H1 (cell line): ENCODE measurements around the gene GALNT17. TPM values are rescaled to one million over a fixed set of nuclear protein-coding genes. Genes with fewer than 3 reads are reported as not detected.

Experiments used
- CTCF ChIA-PET: fragments of 300-600 bp; sonication (Branson Sonifier 250); formaldehyde crosslinking; loops from one replicate; lab custom pipeline; 2021; ENCODE audit not compliant: partially characterized antibody; lab: Charles Lee
- POLR2A ChIA-PET: fragments of 300-600 bp; sonication (Branson Sonifier 250); formaldehyde crosslinking; loops from one replicate; lab custom pipeline; 2021; ENCODE audit warnings: inconsistent platforms; ENCODE audit not compliant: partially characterized antibody; lab: Charles Lee
- DNase-seq, 2 experiments: peaks; one replicate each; pipeline versions ENCODE4 v3.0.0 to v3.0.0-alpha.2; 2010 to 2022; ENCODE audit warnings: low spot score in 2 of 2, low read depth in 1 of 2, mixed read lengths in 1 of 2
- FAIRE-seq: peaks from 2 replicates; lab custom pipeline; 2011; peaks lifted over from hg19 to GRCh38; lab: Jason Lieb, UNC
- H2AFZ ChIP-seq: 2 replicates; pipeline ENCODE4 v1.8.1; 2012; ENCODE audit warnings: low read length, inconsistent platforms
- H2AK5ac ChIP-seq: 2 replicates; pipeline ENCODE4 v1.6.1; 2013; ENCODE audit warnings: low read depth, low read length
- H2BK120ac ChIP-seq: replicated peaks from 2 replicates; pipeline ENCODE3; 2013; ENCODE audit warnings: low read depth, low read length, inconsistent platforms
- H2BK12ac ChIP-seq: 2 replicates; pipeline ENCODE4 v1.6.1; 2013; ENCODE audit warnings: low read depth, low read length
- H2BK15ac ChIP-seq: 2 replicates; pipeline ENCODE4 v1.6.1; 2013; ENCODE audit warnings: low read length
- H2BK20ac ChIP-seq: 2 replicates; pipeline ENCODE4 v1.6.1; 2013; ENCODE audit warnings: low read length
- H2BK5ac ChIP-seq: 2 replicates; pipeline ENCODE4 v1.6.1; 2013; ENCODE audit warnings: low read depth, low read length
- H3K14ac ChIP-seq: 2 replicates; pipeline ENCODE4 v1.6.1; 2013; ENCODE audit warnings: inconsistent platforms; ENCODE audit not compliant: insufficient read length
- H3K18ac ChIP-seq: 2 replicates; pipeline ENCODE4 v1.6.1; 2013; ENCODE audit warnings: low read length; ENCODE audit errors: extremely low read depth
- H3K23ac ChIP-seq: 2 replicates; pipeline ENCODE4 v1.6.1; 2013; ENCODE audit warnings: inconsistent platforms; ENCODE audit not compliant: insufficient read length
- H3K23me2 ChIP-seq: 2 replicates; pipeline ENCODE4 v1.6.1; 2013; ENCODE audit warnings: low read depth, low read length
- H3K27ac ChIP-seq: 2 replicates; pipeline ENCODE4 v1.6.1; 2011; ENCODE audit warnings: low read depth, low read length, inconsistent platforms
- H3K27me3 ChIP-seq, 4 experiments: replicated peaks in 1 of 4; 1 replicate in 1 of 4; 2 replicates in 3 of 4; pipeline versions ENCODE4 v1.6.1 to v1.8.1; 2011 to 2013; ENCODE audit warnings: low read length in 3 of 4, mild to moderate bottlenecking in 3 of 4, inconsistent platforms in 2 of 4, mixed read lengths in 2 of 4, moderate library complexity in 1 of 4; ENCODE audit not compliant: control insufficient read depth in 3 of 4, insufficient read depth in 3 of 4; ENCODE audit errors: extremely low read depth in 1 of 4
- H3K36me3 ChIP-seq, 4 experiments: 2 replicates each; pipeline versions ENCODE4 v1.6.1 to v1.8.1; 2011 to 2013; ENCODE audit warnings: mild to moderate bottlenecking in 4 of 4, low read length in 3 of 4, moderate library complexity in 2 of 4, control low read depth in 1 of 4, inconsistent platforms in 1 of 4; ENCODE audit not compliant: insufficient read depth in 4 of 4, control insufficient read depth in 2 of 4
- H3K4ac ChIP-seq: replicated peaks from 2 replicates; pipeline ENCODE3; 2013; ENCODE audit warnings: low read length, low read depth, mixed read lengths, inconsistent platforms; ENCODE audit not compliant: insufficient read length
- H3K4me1 ChIP-seq, 4 experiments: replicated peaks in 1 of 4; 1 replicate in 1 of 4; 2 replicates in 3 of 4; pipeline versions ENCODE4 v1.6.1 to v1.8.1; 2011 to 2013; ENCODE audit warnings: low read length in 3 of 4, inconsistent platforms in 2 of 4, mixed read lengths in 1 of 4; ENCODE audit not compliant: insufficient read depth in 4 of 4, control insufficient read depth in 3 of 4
- H3K4me2 ChIP-seq, 2 experiments: 2 replicates each; pipeline versions ENCODE4 v1.6.1 to v1.8.1; 2011 to 2013; ENCODE audit warnings: low read depth in 2 of 2, low read length in 2 of 2, control low read depth in 1 of 2, inconsistent platforms in 1 of 2, mild to moderate bottlenecking in 1 of 2; ENCODE audit not compliant: insufficient read depth in 1 of 2
- H3K4me3 ChIP-seq, 4 experiments: fragments of 200-600, 300-600 bp in 1 of 4; sonication (generic), shearing (Covaris generic), sonication (Bioruptor Twin) in 1 of 4; 2 replicates each; pipeline versions ENCODE4 v1.5.1 to v1.8.1; 2011 to 2016; ENCODE audit warnings: low read length in 4 of 4, low read depth in 3 of 4, control low read depth in 2 of 4, inconsistent platforms in 2 of 4, mild to moderate bottlenecking in 2 of 4, mixed read lengths in 1 of 4, moderate library complexity in 1 of 4; ENCODE audit not compliant: insufficient read depth in 2 of 4; ENCODE audit errors: extremely low read depth in 1 of 4
- H3K56ac ChIP-seq: replicated peaks from 2 replicates; pipeline ENCODE3; 2013; ENCODE audit warnings: low read depth, mild to moderate bottlenecking, mixed read lengths, low read length, inconsistent platforms; ENCODE audit not compliant: insufficient read length
- H3K79me1 ChIP-seq: 2 replicates; pipeline ENCODE4 v1.6.1; 2013; ENCODE audit warnings: low read depth, low read length, control low read depth
- H3K79me2 ChIP-seq, 2 experiments: 2 replicates each; pipeline versions ENCODE4 v1.6.1 to v1.8.1; 2012 to 2013; ENCODE audit warnings: low read length in 2 of 2, mild to moderate bottlenecking in 2 of 2, inconsistent platforms in 1 of 2; ENCODE audit not compliant: insufficient read depth in 2 of 2, control insufficient read depth in 1 of 2
- H3K9ac ChIP-seq, 4 experiments: replicated peaks in 1 of 4; 1 replicate in 1 of 4; 2 replicates in 3 of 4; pipeline versions ENCODE4 v1.6.1 to v1.8.1; 2011 to 2013; ENCODE audit warnings: low read depth in 3 of 4, low read length in 3 of 4, control low read depth in 2 of 4, mild to moderate bottlenecking in 2 of 4, moderate library complexity in 2 of 4, inconsistent platforms in 1 of 4; ENCODE audit errors: extremely low read depth in 1 of 4
- H3K9me3 ChIP-seq, 2 experiments: 2 replicates each; pipeline versions ENCODE4 v1.6.1 to v1.8.1; 2012 to 2013; ENCODE audit warnings: mild to moderate bottlenecking in 2 of 2, moderate library complexity in 2 of 2, control low read depth in 1 of 2, inconsistent platforms in 1 of 2, low read depth in 1 of 2, low read length in 1 of 2, mixed read lengths in 1 of 2; ENCODE audit not compliant: insufficient read depth in 2 of 2
- H4K20me1 ChIP-seq, 2 experiments: replicated peaks in 1 of 2; 2 replicates each; pipeline versions ENCODE3 to v1.8.1; 2011 to 2013; ENCODE audit warnings: inconsistent platforms in 2 of 2, low read length in 2 of 2, mild to moderate bottlenecking in 1 of 2; ENCODE audit not compliant: insufficient read depth in 2 of 2, control insufficient read depth in 1 of 2
- H4K5ac ChIP-seq: 2 replicates; pipeline ENCODE4 v1.6.1; 2013; ENCODE audit warnings: low read length, low read depth, mixed read lengths, inconsistent platforms; ENCODE audit not compliant: insufficient read length
- H4K8ac ChIP-seq: 2 replicates; pipeline ENCODE4 v1.8.0; 2013; ENCODE audit warnings: mild to moderate bottlenecking, moderate library complexity, low read length, inconsistent platforms; ENCODE audit not compliant: insufficient read depth; ENCODE audit errors: extremely low read depth
- H4K91ac ChIP-seq: replicated peaks from 2 replicates; pipeline ENCODE3; 2013; ENCODE audit warnings: low read length, mixed read lengths, inconsistent platforms; ENCODE audit not compliant: insufficient read length
- KDM5A ChIP-seq: fragments of 200-600 bp; IDR thresholded peaks from 2 replicates; pipeline ENCODE4 v1.7.1; 2012; ENCODE audit warnings: mild to moderate bottlenecking, low read length, inconsistent platforms, mixed read lengths
- WGBS, 2 experiments: shearing (Covaris generic) in 1 of 2; methylation state at CpG; one replicate each; pipeline versions ENCODE4 v1.1.6 to v1.1.7; 2013 to 2015; ENCODE audit warnings: low lambda C conversion rate in 2 of 2, mixed read lengths in 2 of 2, inconsistent platforms in 1 of 2, low coverage in 1 of 2, missing lambda C conversion rate in 1 of 2; ENCODE audit not compliant: insufficient replicate concordance in 2 of 2, insufficient coverage in 1 of 2, insufficient read length in 1 of 2; ENCODE audit errors: extremely low coverage in 1 of 2, missing lambda C conversion rate in 1 of 2; 5-methylcytosine and 5-hydroxymethylcytosine counted together
- polyA plus RNA-seq, 7 experiments: library from polyadenylated mRNA; depleted of rRNA in 3 of 7; stranded (reverse) in 5 of 7; unstranded in 2 of 7; fragments of >200 nt in 5 of 7; fragments of 200-250 nt in 2 of 7; gene quantifications; 1 replicate in 5 of 7; 2 replicates in 1 of 7; 4 replicates in 1 of 7; pipeline versions ENCODE4 v1.2.1 to v1.2.3, GENCODE V29; 2011 to 2013; ENCODE audit warnings: missing spikeins in 2 of 7, mixed read lengths in 2 of 7
- total RNA-seq: library from RNA; stranded (reverse); fragmentation: NEBNext Ultra II Directional; extraction: Animal tissue kit (Norgen Biotek cat#: 25700); gene quantifications from 2 replicates; pipeline ENCODE4 v1.2.1, GENCODE V29; 2021

GALNT17 gene
- total and polyA plus RNA-seq, 2 of the 8 experiments (the other 6 are each of a cell fraction or from before 2014, with no cell fraction given): 37.7 to 47.0 TPM

DNA sequence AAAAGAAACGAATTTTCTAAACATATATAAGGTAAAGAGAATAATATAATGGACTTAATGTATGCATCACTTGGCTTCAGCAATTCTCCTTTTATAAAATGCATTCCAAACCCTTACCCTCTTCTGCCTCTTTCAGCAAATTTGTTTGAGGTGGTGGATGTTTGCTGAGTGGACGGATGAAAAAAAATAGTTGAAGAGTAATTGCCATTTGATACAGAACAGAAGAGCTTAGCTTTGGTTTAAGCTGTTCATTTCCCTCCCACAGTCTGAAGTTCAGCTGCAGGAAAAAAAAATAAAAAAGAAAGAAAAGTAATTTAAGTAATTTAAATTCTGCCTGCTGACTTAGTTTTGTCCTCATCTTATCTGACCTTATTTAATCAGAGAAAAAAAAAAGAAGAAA lies 138.6 kb downstream of the GALNT17 start:
- Histone ChIP-seq H4K20me1 (peaks cover 0 to 3% of the 10 kb centered on the region in 2 experiments), H3K4me3 (no peak overlapping the region), H2BK12ac (no peak overlapping the region), H3K23ac (no peak overlapping the region), H3K36me3 (peaks cover 0 to 4% (median 0%) of the 10 kb centered on the region in 4 experiments; a peak in 2 of 8 replicates), H3K14ac (no peak overlapping the region), H2BK15ac (no peak overlapping the region), H2BK20ac (no peak overlapping the region), H3K79me2 (peaks cover 4 to 90% of the 10 kb centered on the region in 2 experiments), H2AK5ac (no peak overlapping the region), H3K4me1 (peaks cover 6 to 14% (median 13%) of the 10 kb centered on the region in 4 experiments), H3K9ac (no peak overlapping the region), H3K9me3 (peaks cover 3 to 4% of the 10 kb centered on the region in 2 experiments; a peak in 3 of 4 replicates), H2AFZ (no peak overlapping the region), H3K27ac (no peak overlapping the region), H4K91ac (no peak overlapping the region), H2BK5ac (no peak overlapping the region), H3K18ac (no peak overlapping the region), H4K5ac (no peak overlapping the region), H2BK120ac (no peak overlapping the region), H3K23me2 (no peaks in the 10 kb centered on the region), H3K4me2 (no peak overlapping the region), H4K8ac (no peak overlapping the region), H3K79me1 (peaks cover 2% of the 10 kb centered on the region; the same call in 1 of the 2 replicates), H3K56ac (no peak overlapping the region), H3K27me3 (no peaks in the 10 kb centered on the region), H3K4ac (no peak overlapping the region)
- DNase-seq (no peak), FAIRE-seq (no peak)
- WGBS, 2 experiments: 88% methylated on average over 1 of the region's 2 CpGs; no CpG with 5 or more reads in 1 of the 2 experiments
- ChIA-PET CTCF (interaction anchor here (0.6 to 1.6 kb wide), 3 partner anchors 58 to 441 kb away, joined by 3 to 4 read pairs (median 4); no protein-coding TSS in a partner anchor), POLR2A (no interaction called here)
- no peak for TF ChIP-seq KDM5A
